GM18517 (cell line): Measurements from ENCODE around the gene RGL4.

Experiments used
- ATAC-seq: cut with Tn5 transposase; IDR thresholded peaks from one replicate; pipeline ENCODE4 v1.9.1; 2021; ENCODE audit warnings: mild to moderate bottlenecking, moderate library complexity; ENCODE audit not compliant: unreplicated experiment

Gene RGL4

GRCh38 chr22:23697031-23697970 is 6.5 kb downstream of the RGL4 start:
- no peak for ATAC-seq

- ATAC-seq: no peak
Measured at GRCh38 chr22:23698094-23698493, 7.3 kb downstream of the RGL4 start.

- ATAC-seq: no peak
Measured at GRCh38 chr22:23698673-23699235, 7.9 kb downstream of the RGL4 start.

- ATAC-seq: no peak
Measured at GRCh38 chr22:23700706-23701105, 9.9 kb downstream of the RGL4 start.

- ATAC-seq: no peak
Measured at GRCh38 chr22:23704062-23704461, 13.2 kb downstream of the RGL4 start.

GRCh38 chr22:23704829-23705228 is 14.0 kb downstream of the RGL4 start:
- no peak for ATAC-seq

GRCh38 chr22:23705358-23705757 is 14.5 kb downstream of the RGL4 start:
- ATAC-seq: no peak

GRCh38 chr22:23708270-23708669 is 17.5 kb downstream of the RGL4 start:
- no peak for ATAC-seq

- no peak for ATAC-seq
Measured at GRCh38 chr22:23709107-23709506, 18.3 kb downstream of the RGL4 start.

- no peak for ATAC-seq
Measured at GRCh38 chr22:23712256-23712655, 21.4 kb downstream of the RGL4 start.

- no peak for ATAC-seq
Measured at GRCh38 chr22:23713696-23714595, 23.1 kb downstream of the RGL4 start.

- ATAC-seq: no peak
Measured at GRCh38 chr22:23714596-23715578, 24.1 kb downstream of the RGL4 start.

GRCh38 chr22:23715806-23716375 is 25.1 kb downstream of the RGL4 start:
- no peak for ATAC-seq

- ATAC-seq: peak; percentile 63
Measured at GRCh38 chr22:23716811-23717801, 26.3 kb downstream of the RGL4 start.

- no peak for ATAC-seq
Measured at GRCh38 chr22:23718371-23719165, 27.8 kb downstream of the RGL4 start.

- ATAC-seq: no peak
Measured at GRCh38 chr22:23720855-23721254, 30.0 kb downstream of the RGL4 start.

- no peak for ATAC-seq
Measured at GRCh38 chr22:23722160-23722559, 31.3 kb downstream of the RGL4 start.

GRCh38 chr22:23722724-23723123 is 31.9 kb downstream of the RGL4 start:
- ATAC-seq: no peak
